Ovary (tissue), 10 donors: ENCODE measurements around the gene NDUFS8. TPM values are rescaled to one million over a fixed set of nuclear protein-coding genes. Genes with fewer than 3 reads are reported as not detected.
"Not testable (repeated sequence)": the region's sequence is repeated elsewhere in the genome, so short reads cannot be mapped to it uniquely, and the experiment has no call there.

ENCODE experiments used
- DNase-seq, 5 donors: peaks; one replicate each; pipeline ENCODE4 v3.0.0-alpha.2; 2019 to 2020
- H3K27ac ChIP-seq, 2 donors: fragments of 200-600 bp; one replicate each; pipeline versions ENCODE4 v1.5.1 to v1.8.0; 2019 to 2022
- H3K27me3 ChIP-seq: fragments of 200-600 bp; one replicate; pipeline ENCODE4 v1.8.0; 2022
- H3K36me3 ChIP-seq: fragments of 200-600 bp; sonication (generic); one replicate; pipeline ENCODE4 v1.5.1; 2019
- H3K4me1 ChIP-seq: one replicate; pipeline ENCODE4 v1.8.1; 2013; ENCODE audit warnings: mild to moderate bottlenecking, moderate library complexity; ENCODE audit not compliant: insufficient read depth
- H3K4me3 ChIP-seq: fragments of 200-600 bp; sonication (generic); one replicate; pipeline ENCODE4 v1.5.1; 2017
- H3K9me3 ChIP-seq, 2 donors: fragments of 200-600 bp in 1 of 2; sonication (generic) in 1 of 2; one replicate each; pipeline versions ENCODE4 v1.5.1 to v1.8.1; 2013 to 2019; ENCODE audit warnings: mild to moderate bottlenecking in 1 of 2, moderate library complexity in 1 of 2
- EP300 ChIP-seq: sonication (generic); formaldehyde crosslinking; IDR thresholded peaks from one replicate; pipeline ENCODE4 v1.6.1; 2017; ENCODE audit warnings: antibody characterized with exemption
- POLR2A ChIP-seq: fragments of 450-650 bp; IDR thresholded peaks from one replicate; pipeline ENCODE4 v1.6.1; 2017; ENCODE audit warnings: antibody characterized with exemption, mild to moderate bottlenecking, moderate library complexity
- WGBS, 3 donors: extraction: QIAGEN DNeasy Blood & Tissue Kit in 1 of 3; methylation state at CpG; one replicate each; pipeline versions ENCODE4 v1.1.5 to v1.1.7; 2013 to 2017; 5-methylcytosine and 5-hydroxymethylcytosine counted together
- intact Hi-C, 4 donors: fragments of 100-400 bp; cut with DNase I; formaldehyde crosslinking; loops; one replicate each; pipeline versions ENCODE4 v1.11.0 to v1.15.1; 2022 to 2023
- long read RNA-seq, 3 donors: library from polyadenylated mRNA in 2 of 3; unstranded in 2 of 3; transcript quantifications; one replicate each; pipeline ENCODE4 v2.0.0 and lab custom pipeline, GENCODE V29; 2021 to 2026
- polyA plus RNA-seq, 2 donors: library from polyadenylated mRNA; stranded (reverse); fragments of 200-250 nt in 1 of 2; fragments of 350-450 nt in 1 of 2; fragmentation: Illumina TruSeq in 1 of 2; extraction: RNeasy Lipid Tissue Mini Kit (QIAGEN cat#74804) in 1 of 2; gene quantifications; one replicate each; pipeline ENCODE4 v1.2.3, GENCODE V29; 2013 to 2014
- total RNA-seq, 7 donors: library from RNA; depleted of rRNA in 2 of 7; stranded (reverse); fragments of >200 nt in 2 of 7; fragmentation: NEBNext Ultra II Directional in 3 of 7; extraction: Animal tissue kit (Norgen Biotek cat#: 25700) in 3 of 7; gene quantifications; one replicate each; pipeline versions ENCODE4 v1.1.0 to v1.2.4, GENCODE V29; 2016 to 2023
- TF ChIP-seq, protein P1 (sequence below), 3 donors: fragments of 450-650 bp in 2 of 3; fragments of 200-600 bp in 1 of 3; IDR thresholded peaks; one replicate each; pipeline versions ENCODE4 v1.5.1 to v1.8.0; 2016 to 2022; ENCODE audit warnings: antibody characterized with exemption in 3 of 3, mild to moderate bottlenecking in 1 of 3
- donor health status: DM: no; HTN: no; CAD: no; lungs with moderate emphysema.
- donor health status: DM: no; HTN: no; CAD: no.
- donor health status: Bipolar disorder and iron deficiency.
- donor health status: DM: yes; HTN: yes; CAD: no.
- donor health status: DM: no; HTN: no; CAD: no.
- donor health status: DM: yes; HTN: yes; CAD: no.

The NDUFS8 gene
- 100 to 1,000 TPM in 5 of 7 donors, 10 to 100 TPM in 2; 95.6 to 163 (median 107) TPM for total RNA-seq
- polyA plus RNA-seq, result 10 to 100 TPM; 15.3 to 80.1 TPM
- long read RNA-seq, donor 1, transcript NDUFS8-201 (7 exons, 791 nt), result major isoform, 42 of 82 reads
- long read RNA-seq, donor 1, transcript NDUFS8-215 (3 exons, 3,072 nt), result minor isoform, 6 of 82 reads
- long read RNA-seq, donor 1, partial matches to known transcripts, result 14 of 82 reads
- long read RNA-seq, donor 1, other reads (novel, unspliced or antisense), result 18 of 82 reads
- long read RNA-seq, donor 2, transcript NDUFS8-201 (7 exons, 791 nt), result major isoform, 39 of 78 reads
- long read RNA-seq, donor 2, partial matches to known transcripts, result 0 of 78 reads
- long read RNA-seq, donor 2, other reads (novel, unspliced or antisense), result 37 of 78 reads
- long read RNA-seq, donor 3, transcript NDUFS8-201 (7 exons, 791 nt), result major isoform, 74 of 99 reads
- long read RNA-seq, donor 3, partial matches to known transcripts, result 12 of 99 reads
- long read RNA-seq, donor 3, other reads (novel, unspliced or antisense), result 7 of 99 reads

DNA sequence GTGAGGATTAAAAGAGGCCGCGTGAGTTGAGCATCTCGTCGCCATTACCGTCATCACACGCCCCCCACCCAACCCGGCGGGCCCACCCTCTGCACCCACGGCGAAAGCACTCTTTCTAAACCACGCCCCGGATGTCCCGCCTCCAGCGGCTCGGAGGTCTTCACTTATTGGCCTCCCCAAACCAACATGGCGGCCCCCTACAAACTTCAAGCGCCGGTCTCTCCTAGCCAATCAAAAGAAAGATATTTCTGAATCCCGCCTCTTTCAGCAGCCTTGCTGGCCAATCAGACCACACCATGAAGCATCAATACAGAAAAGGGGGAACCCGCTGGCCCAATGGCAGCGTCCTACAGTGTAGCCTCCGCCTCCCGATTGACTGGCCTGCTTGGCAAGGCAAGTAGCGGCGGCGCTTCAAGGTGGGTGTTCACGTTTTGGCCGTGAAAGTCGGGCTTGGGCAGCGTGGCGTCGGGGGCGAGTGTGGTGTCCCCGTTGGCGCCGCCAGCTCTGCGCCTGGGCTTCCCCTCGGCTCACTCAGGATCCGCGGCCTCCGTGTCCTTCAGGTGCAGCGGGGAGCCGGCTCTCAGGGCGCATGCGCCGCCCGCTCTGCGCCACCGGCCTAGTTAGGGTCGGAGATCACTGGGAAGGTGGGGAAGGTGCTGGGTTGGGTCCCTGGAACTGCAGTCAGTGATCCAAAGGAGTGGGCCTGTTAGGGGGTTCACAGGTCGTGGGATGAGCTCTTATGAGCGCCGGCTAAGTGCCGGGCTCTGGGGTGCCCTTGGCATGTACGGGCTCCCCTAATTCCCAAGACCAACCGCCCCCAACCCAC lies at the start of gene NDUFS8:
NDUFS8 (plus strand) TSS at position 364 of the 826 bp plus-strand sequence. CDS start 1,471 bp downstream, outside the sequence.
- Histone ChIP-seq H3K4me1 (peaks cover 10% of the 10 kb centered on the region), H3K27me3 (no peaks in the 10 kb centered on the region), H3K9me3 (no peaks in the 10 kb centered on the region), H3K36me3 (no peaks in the 10 kb centered on the region), H3K27ac (peak within 1 kb of the TSS in 1 of 2 donors; percentile 79), H3K4me3 (peak within 1 kb of the TSS; percentile 68)
- WGBS, 3 donors, result 0 to 1% (median 0%) methylated on average over 55 to 56 of the region's 56 CpGs
- peak; percentile 96 to 97 (median 96) for DNase-seq
- TF ChIP-seq EP300 (no peak), POLR2A (peak; percentile 46)
- intact Hi-C loops, result loop anchor here in 1 of 4 donors (10.0 kb wide), 1 partner anchor 174 kb away; no protein-coding TSS in a partner anchor

- H3K9me3 ChIP-seq, H3K27ac ChIP-seq, H3K4me3 ChIP-seq, DNase-seq, H3K36me3 ChIP-seq, intact Hi-C loops, H3K4me1 ChIP-seq, H3K27me3 ChIP-seq: not testable (repeated sequence)
- 77 to 88% (median 81%) methylated on average over 10 of the region's 10 CpGs for WGBS, 3 donors
These were observed 49.3 kb upstream of the NDUFS8 start for GRCh38 chr11:67981226-67981625.

GRCh38 chr11:67982255-67982857 lies 48.1 kb upstream of the NDUFS8 start:
- H3K4me3 ChIP-seq, H3K27ac ChIP-seq, DNase-seq, H3K27me3 ChIP-seq, intact Hi-C loops, H3K36me3 ChIP-seq, H3K9me3 ChIP-seq, H3K4me1 ChIP-seq: not testable (repeated sequence)
- 47 to 66% (median 61%) methylated on average over 17 of the region's 17 CpGs for WGBS, 3 donors

- no peaks in the 10 kb centered on the region for H3K27me3 ChIP-seq
- no peaks in the 10 kb centered on the region for H3K9me3 ChIP-seq
- intact Hi-C loops, result no loop called here
- no peaks in the 10 kb centered on the region for H3K36me3 ChIP-seq
- no peaks in the 10 kb centered on the region for H3K4me1 ChIP-seq
- no peak overlapping the region for H3K27ac ChIP-seq
- 72 to 85% (median 78%) methylated on average over 28 to 29 of the region's 29 CpGs for WGBS, 3 donors
- DNase-seq, result no peak
- no peak overlapping the region for H3K4me3 ChIP-seq
- TF ChIP-seq EP300 (no peak), POLR2A (no peak)
- TF ChIP-seq, protein P1, sequence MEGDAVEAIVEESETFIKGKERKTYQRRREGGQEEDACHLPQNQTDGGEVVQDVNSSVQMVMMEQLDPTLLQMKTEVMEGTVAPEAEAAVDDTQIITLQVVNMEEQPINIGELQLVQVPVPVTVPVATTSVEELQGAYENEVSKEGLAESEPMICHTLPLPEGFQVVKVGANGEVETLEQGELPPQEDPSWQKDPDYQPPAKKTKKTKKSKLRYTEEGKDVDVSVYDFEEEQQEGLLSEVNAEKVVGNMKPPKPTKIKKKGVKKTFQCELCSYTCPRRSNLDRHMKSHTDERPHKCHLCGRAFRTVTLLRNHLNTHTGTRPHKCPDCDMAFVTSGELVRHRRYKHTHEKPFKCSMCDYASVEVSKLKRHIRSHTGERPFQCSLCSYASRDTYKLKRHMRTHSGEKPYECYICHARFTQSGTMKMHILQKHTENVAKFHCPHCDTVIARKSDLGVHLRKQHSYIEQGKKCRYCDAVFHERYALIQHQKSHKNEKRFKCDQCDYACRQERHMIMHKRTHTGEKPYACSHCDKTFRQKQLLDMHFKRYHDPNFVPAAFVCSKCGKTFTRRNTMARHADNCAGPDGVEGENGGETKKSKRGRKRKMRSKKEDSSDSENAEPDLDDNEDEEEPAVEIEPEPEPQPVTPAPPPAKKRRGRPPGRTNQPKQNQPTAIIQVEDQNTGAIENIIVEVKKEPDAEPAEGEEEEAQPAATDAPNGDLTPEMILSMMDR (IDR thresholded peaks at IDR 0.05), result no peak
These were observed 46.5 kb upstream of the NDUFS8 start for GRCh38 chr11:67983951-67984350.

DNA sequence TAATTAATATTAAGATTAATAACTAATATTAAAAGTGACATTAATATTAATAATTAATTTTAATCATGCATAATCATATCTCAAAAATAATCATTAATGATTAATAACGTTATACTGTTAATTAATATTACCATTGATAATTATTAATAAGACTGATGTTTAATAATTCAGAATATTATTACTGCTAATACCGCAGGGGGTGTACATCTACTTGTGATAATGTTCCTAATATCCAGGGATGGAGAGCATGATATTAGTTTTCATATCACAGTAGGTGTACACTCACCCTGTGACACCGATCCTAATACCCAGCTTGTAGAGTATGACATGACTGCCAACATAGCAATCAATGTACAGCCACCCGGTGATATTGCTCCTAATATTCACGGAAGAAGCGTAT lies 45.2 kb upstream of the NDUFS8 start:
- H3K27ac ChIP-seq, intact Hi-C loops, H3K36me3 ChIP-seq, DNase-seq, H3K9me3 ChIP-seq, H3K27me3 ChIP-seq, H3K4me1 ChIP-seq, H3K4me3 ChIP-seq: not testable (repeated sequence)
- 75 to 84% (median 83%) methylated on average over 6 of the region's 6 CpGs for WGBS, 3 donors

DNA sequence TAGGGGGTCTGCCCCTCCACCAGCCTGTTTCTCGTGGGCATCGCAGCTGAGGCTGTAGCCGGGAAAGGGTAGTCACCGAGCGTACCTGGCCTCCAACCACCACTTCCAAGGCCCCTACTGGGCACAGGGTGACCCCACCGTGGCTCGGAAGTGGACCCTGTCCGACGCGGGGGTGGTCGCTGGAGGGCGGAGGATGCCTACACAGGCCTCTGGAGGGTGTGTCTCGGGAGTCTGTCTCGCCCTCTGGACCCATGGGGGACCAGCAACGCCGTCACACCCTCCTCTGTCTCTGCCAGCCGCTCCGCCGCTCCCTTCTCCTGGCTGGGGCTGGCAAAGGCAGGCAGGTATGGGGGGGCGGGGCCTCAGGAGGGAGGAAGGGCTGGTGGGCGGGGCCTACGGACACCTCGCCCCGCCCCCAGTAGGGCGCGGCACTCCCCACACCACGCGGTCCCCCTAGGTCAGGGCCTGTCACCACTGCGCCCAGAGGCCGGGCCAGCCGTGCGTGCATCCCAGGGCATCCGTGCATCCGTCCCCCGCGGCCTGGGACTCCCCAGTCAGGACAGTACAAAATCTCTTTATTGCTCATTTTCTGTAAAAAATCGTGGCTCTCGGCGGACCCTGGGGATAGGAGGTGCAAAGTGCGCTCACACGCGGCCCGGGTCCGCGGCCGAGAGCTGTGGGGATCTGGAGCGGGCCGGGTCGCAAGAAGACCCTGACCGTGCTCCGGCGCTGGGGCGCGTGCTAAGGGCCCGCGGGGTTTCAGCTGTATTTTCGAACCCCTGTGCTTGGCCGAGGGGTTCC lies 39.7 kb upstream of the NDUFS8 start:
- H3K27ac ChIP-seq, H3K4me1 ChIP-seq, H3K9me3 ChIP-seq, H3K36me3 ChIP-seq, H3K4me3 ChIP-seq, intact Hi-C loops, H3K27me3 ChIP-seq: not testable (repeated sequence)
- 5 to 10% (median 9%) methylated on average over 32 to 49 of the region's 58 CpGs for WGBS, 3 donors
- peak in 1 of 5 donors; percentile 41 for DNase-seq

DNA sequence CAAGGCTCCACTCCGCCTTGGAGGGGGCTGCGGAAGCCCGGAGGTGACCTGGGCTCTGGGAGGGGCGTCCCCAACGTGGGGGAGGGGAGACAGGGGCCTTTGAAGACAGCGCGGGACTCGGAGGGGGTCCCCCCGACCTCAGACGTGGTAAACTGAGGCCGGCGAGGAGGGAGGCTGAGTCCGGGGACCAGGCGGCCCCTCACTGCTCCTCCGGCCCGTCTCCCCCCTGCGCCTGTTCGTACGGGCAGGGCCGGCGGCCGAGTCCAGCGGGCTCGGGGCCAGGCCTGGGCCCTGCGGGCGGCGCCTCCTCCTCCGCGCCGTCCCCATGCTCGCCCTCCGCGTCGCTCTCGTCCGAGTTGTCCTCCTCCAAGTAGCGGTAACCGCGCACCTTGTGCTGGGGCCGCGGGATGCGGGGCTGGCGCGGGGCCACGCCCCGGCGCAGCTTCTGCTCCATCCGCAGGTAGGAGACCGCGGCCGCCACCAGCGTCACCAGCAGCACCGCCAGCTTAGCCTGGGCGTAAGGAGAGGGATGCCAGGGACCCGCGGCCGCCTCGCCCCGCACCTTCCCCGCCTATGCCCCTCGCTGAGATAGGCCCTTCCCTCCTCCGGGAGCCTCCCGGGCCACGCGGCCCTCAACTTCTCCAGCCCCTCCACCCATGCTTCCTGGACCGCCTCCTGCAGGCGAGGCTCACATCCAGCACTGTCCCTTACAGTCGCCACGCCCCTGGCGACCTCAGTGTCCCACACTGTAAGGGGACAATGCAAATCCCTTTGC lies 38.9 kb upstream of the NDUFS8 start:
- 7 to 18% (median 15%) methylated on average over 36 to 67 of the region's 70 CpGs for WGBS, 3 donors
- H3K4me1 ChIP-seq, H3K27ac ChIP-seq, H3K9me3 ChIP-seq, H3K27me3 ChIP-seq, intact Hi-C loops, H3K4me3 ChIP-seq, H3K36me3 ChIP-seq: not testable (repeated sequence)
- peak in 1 of 5 donors; percentile 30 for DNase-seq

GRCh38 chr11:67993821-67994220 lies 36.7 kb upstream of the NDUFS8 start:
- 53 to 54% (median 53%) methylated on average over 8 to 12 of the region's 12 CpGs for WGBS, 3 donors
- H3K27ac ChIP-seq, H3K4me1 ChIP-seq, H3K27me3 ChIP-seq, H3K4me3 ChIP-seq, H3K9me3 ChIP-seq, H3K36me3 ChIP-seq, intact Hi-C loops: not testable (repeated sequence)
- peak in 1 of 5 donors; percentile 23 for DNase-seq

DNA sequence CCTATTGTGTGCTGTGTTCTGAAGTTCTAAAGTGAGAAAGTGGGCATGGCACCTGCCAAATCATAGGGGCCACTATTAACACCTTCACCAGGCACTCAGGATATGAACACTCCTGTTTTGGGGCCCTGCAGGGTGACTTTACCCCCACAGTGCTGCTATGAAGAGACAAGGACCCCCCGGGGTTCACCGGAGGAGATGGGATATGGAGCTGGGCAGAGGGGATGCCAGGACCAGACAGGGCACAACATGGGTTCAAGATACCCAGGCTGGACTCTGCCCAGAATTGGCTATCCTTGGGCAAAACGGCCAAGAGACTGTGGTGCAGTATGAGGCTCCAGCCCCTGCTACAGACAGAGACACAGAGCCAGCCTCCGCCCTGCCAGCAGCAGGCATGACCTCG lies 36.1 kb upstream of the NDUFS8 start:
- 90 to 97% (median 91%) methylated on average over 4 to 5 of the region's 5 CpGs for WGBS, 3 donors
- H3K9me3 ChIP-seq, H3K36me3 ChIP-seq, intact Hi-C loops, H3K4me3 ChIP-seq, H3K27ac ChIP-seq, H3K4me1 ChIP-seq, H3K27me3 ChIP-seq: not testable (repeated sequence)
- DNase-seq, result peak in 1 of 5 donors; percentile 25
